H1 (cell line): Measurements from ENCODE around the gene MRPL33. TPM values are rescaled to one million over a fixed set of nuclear protein-coding genes. Genes with fewer than 3 reads are reported as not detected.

ENCODE experiments used
- CTCF ChIA-PET: fragments of 300-600 bp; sonication (Branson Sonifier 250); formaldehyde crosslinking; loops from one replicate; lab custom pipeline; 2021; ENCODE audit not compliant: partially characterized antibody; lab: Charles Lee
- POLR2A ChIA-PET: fragments of 300-600 bp; sonication (Branson Sonifier 250); formaldehyde crosslinking; loops from one replicate; lab custom pipeline; 2021; ENCODE audit warnings: inconsistent platforms; ENCODE audit not compliant: partially characterized antibody; lab: Charles Lee
- DNase-seq, 2 experiments: peaks; one replicate each; pipeline versions ENCODE4 v3.0.0 to v3.0.0-alpha.2; 2010 to 2022; ENCODE audit warnings: low spot score in 2 of 2, low read depth in 1 of 2, mixed read lengths in 1 of 2
- FAIRE-seq: peaks from 2 replicates; lab custom pipeline; 2011; peaks lifted over from hg19 to GRCh38; lab: Jason Lieb, UNC
- H2AFZ ChIP-seq: 2 replicates; pipeline ENCODE4 v1.8.1; 2012; ENCODE audit warnings: low read length, inconsistent platforms
- H2AK5ac ChIP-seq: 2 replicates; pipeline ENCODE4 v1.6.1; 2013; ENCODE audit warnings: low read depth, low read length
- H2BK120ac ChIP-seq: replicated peaks from 2 replicates; pipeline ENCODE3; 2013; ENCODE audit warnings: low read depth, low read length, inconsistent platforms
- H2BK12ac ChIP-seq: 2 replicates; pipeline ENCODE4 v1.6.1; 2013; ENCODE audit warnings: low read depth, low read length
- H2BK15ac ChIP-seq: 2 replicates; pipeline ENCODE4 v1.6.1; 2013; ENCODE audit warnings: low read length
- H2BK20ac ChIP-seq: 2 replicates; pipeline ENCODE4 v1.6.1; 2013; ENCODE audit warnings: low read length
- H2BK5ac ChIP-seq: 2 replicates; pipeline ENCODE4 v1.6.1; 2013; ENCODE audit warnings: low read depth, low read length
- H3K14ac ChIP-seq: 2 replicates; pipeline ENCODE4 v1.6.1; 2013; ENCODE audit warnings: inconsistent platforms; ENCODE audit not compliant: insufficient read length
- H3K18ac ChIP-seq: 2 replicates; pipeline ENCODE4 v1.6.1; 2013; ENCODE audit warnings: low read length; ENCODE audit errors: extremely low read depth
- H3K23ac ChIP-seq: 2 replicates; pipeline ENCODE4 v1.6.1; 2013; ENCODE audit warnings: inconsistent platforms; ENCODE audit not compliant: insufficient read length
- H3K23me2 ChIP-seq: 2 replicates; pipeline ENCODE4 v1.6.1; 2013; ENCODE audit warnings: low read depth, low read length
- H3K27ac ChIP-seq: 2 replicates; pipeline ENCODE4 v1.6.1; 2011; ENCODE audit warnings: low read depth, low read length, inconsistent platforms
- H3K27me3 ChIP-seq, 4 experiments: replicated peaks in 1 of 4; 1 replicate in 1 of 4; 2 replicates in 3 of 4; pipeline versions ENCODE4 v1.6.1 to v1.8.1; 2011 to 2013; ENCODE audit warnings: low read length in 3 of 4, mild to moderate bottlenecking in 3 of 4, inconsistent platforms in 2 of 4, mixed read lengths in 2 of 4, moderate library complexity in 1 of 4; ENCODE audit not compliant: control insufficient read depth in 3 of 4, insufficient read depth in 3 of 4; ENCODE audit errors: extremely low read depth in 1 of 4
- H3K36me3 ChIP-seq, 4 experiments: 2 replicates each; pipeline versions ENCODE4 v1.6.1 to v1.8.1; 2011 to 2013; ENCODE audit warnings: mild to moderate bottlenecking in 4 of 4, low read length in 3 of 4, moderate library complexity in 2 of 4, control low read depth in 1 of 4, inconsistent platforms in 1 of 4; ENCODE audit not compliant: insufficient read depth in 4 of 4, control insufficient read depth in 2 of 4
- H3K4ac ChIP-seq: replicated peaks from 2 replicates; pipeline ENCODE3; 2013; ENCODE audit warnings: low read length, low read depth, mixed read lengths, inconsistent platforms; ENCODE audit not compliant: insufficient read length
- H3K4me1 ChIP-seq, 4 experiments: replicated peaks in 1 of 4; 1 replicate in 1 of 4; 2 replicates in 3 of 4; pipeline versions ENCODE4 v1.6.1 to v1.8.1; 2011 to 2013; ENCODE audit warnings: low read length in 3 of 4, inconsistent platforms in 2 of 4, mixed read lengths in 1 of 4; ENCODE audit not compliant: insufficient read depth in 4 of 4, control insufficient read depth in 3 of 4
- H3K4me2 ChIP-seq, 2 experiments: 2 replicates each; pipeline versions ENCODE4 v1.6.1 to v1.8.1; 2011 to 2013; ENCODE audit warnings: low read depth in 2 of 2, low read length in 2 of 2, control low read depth in 1 of 2, inconsistent platforms in 1 of 2, mild to moderate bottlenecking in 1 of 2; ENCODE audit not compliant: insufficient read depth in 1 of 2
- H3K4me3 ChIP-seq, 4 experiments: fragments of 200-600, 300-600 bp in 1 of 4; sonication (generic), shearing (Covaris generic), sonication (Bioruptor Twin) in 1 of 4; 2 replicates each; pipeline versions ENCODE4 v1.5.1 to v1.8.1; 2011 to 2016; ENCODE audit warnings: low read length in 4 of 4, low read depth in 3 of 4, control low read depth in 2 of 4, inconsistent platforms in 2 of 4, mild to moderate bottlenecking in 2 of 4, mixed read lengths in 1 of 4, moderate library complexity in 1 of 4; ENCODE audit not compliant: insufficient read depth in 2 of 4; ENCODE audit errors: extremely low read depth in 1 of 4
- H3K56ac ChIP-seq: replicated peaks from 2 replicates; pipeline ENCODE3; 2013; ENCODE audit warnings: low read depth, mild to moderate bottlenecking, mixed read lengths, low read length, inconsistent platforms; ENCODE audit not compliant: insufficient read length
- H3K79me1 ChIP-seq: 2 replicates; pipeline ENCODE4 v1.6.1; 2013; ENCODE audit warnings: low read depth, low read length, control low read depth
- H3K79me2 ChIP-seq, 2 experiments: 2 replicates each; pipeline versions ENCODE4 v1.6.1 to v1.8.1; 2012 to 2013; ENCODE audit warnings: low read length in 2 of 2, mild to moderate bottlenecking in 2 of 2, inconsistent platforms in 1 of 2; ENCODE audit not compliant: insufficient read depth in 2 of 2, control insufficient read depth in 1 of 2
- H3K9ac ChIP-seq, 4 experiments: replicated peaks in 1 of 4; 1 replicate in 1 of 4; 2 replicates in 3 of 4; pipeline versions ENCODE4 v1.6.1 to v1.8.1; 2011 to 2013; ENCODE audit warnings: low read depth in 3 of 4, low read length in 3 of 4, control low read depth in 2 of 4, mild to moderate bottlenecking in 2 of 4, moderate library complexity in 2 of 4, inconsistent platforms in 1 of 4; ENCODE audit errors: extremely low read depth in 1 of 4
- H3K9me3 ChIP-seq, 2 experiments: 2 replicates each; pipeline versions ENCODE4 v1.6.1 to v1.8.1; 2012 to 2013; ENCODE audit warnings: mild to moderate bottlenecking in 2 of 2, moderate library complexity in 2 of 2, control low read depth in 1 of 2, inconsistent platforms in 1 of 2, low read depth in 1 of 2, low read length in 1 of 2, mixed read lengths in 1 of 2; ENCODE audit not compliant: insufficient read depth in 2 of 2
- H4K20me1 ChIP-seq, 2 experiments: replicated peaks in 1 of 2; 2 replicates each; pipeline versions ENCODE3 to v1.8.1; 2011 to 2013; ENCODE audit warnings: inconsistent platforms in 2 of 2, low read length in 2 of 2, mild to moderate bottlenecking in 1 of 2; ENCODE audit not compliant: insufficient read depth in 2 of 2, control insufficient read depth in 1 of 2
- H4K5ac ChIP-seq: 2 replicates; pipeline ENCODE4 v1.6.1; 2013; ENCODE audit warnings: low read length, low read depth, mixed read lengths, inconsistent platforms; ENCODE audit not compliant: insufficient read length
- H4K8ac ChIP-seq: 2 replicates; pipeline ENCODE4 v1.8.0; 2013; ENCODE audit warnings: mild to moderate bottlenecking, moderate library complexity, low read length, inconsistent platforms; ENCODE audit not compliant: insufficient read depth; ENCODE audit errors: extremely low read depth
- H4K91ac ChIP-seq: replicated peaks from 2 replicates; pipeline ENCODE3; 2013; ENCODE audit warnings: low read length, mixed read lengths, inconsistent platforms; ENCODE audit not compliant: insufficient read length
- ATF2 ChIP-seq: IDR thresholded peaks from 2 replicates; pipeline ENCODE4 v1.6.1; 2012; ENCODE audit warnings: low read length, inconsistent platforms
- CREB1 ChIP-seq: IDR thresholded peaks from 2 replicates; pipeline ENCODE4 v1.6.1; 2012; ENCODE audit warnings: inconsistent platforms
- CTCF ChIP-seq, 3 experiments: IDR thresholded peaks; 1 replicate in 2 of 3; 2 replicates in 1 of 3; pipeline versions ENCODE4 v1.5.1 to v1.6.1; 2011; ENCODE audit warnings: low read length in 3 of 3, mild to moderate bottlenecking in 3 of 3, inconsistent platforms in 2 of 3, low read depth in 1 of 3, moderate library complexity in 1 of 3; ENCODE audit not compliant: insufficient read depth in 1 of 3; ENCODE audit errors: control extremely low read depth in 1 of 3
- JUND ChIP-seq: IDR thresholded peaks from 2 replicates; pipeline ENCODE4 v1.6.1; 2011; ENCODE audit warnings: mild to moderate bottlenecking, improper control_type of control experiment, low read length
- POLR2AphosphoS5 ChIP-seq: IDR thresholded peaks from 2 replicates; pipeline ENCODE4 v1.6.1; 2011; ENCODE audit warnings: low read depth, low read length
- RAD21 ChIP-seq, 2 experiments: IDR thresholded peaks in 1 of 2; conservative IDR thresholded peaks in 1 of 2; 2 replicates each; pipeline ENCODE4 v1.6.1; 2011; ENCODE audit warnings: low read depth in 2 of 2, low read length in 2 of 2, improper control_type of control experiment in 1 of 2, inconsistent platforms in 1 of 2, mild to moderate bottlenecking in 1 of 2, moderate library complexity in 1 of 2
- SIN3A ChIP-seq, 2 experiments: IDR thresholded peaks in 1 of 2; conservative IDR thresholded peaks in 1 of 2; 2 replicates each; pipeline ENCODE4 v1.6.1; 2011 to 2012; ENCODE audit warnings: low read length in 2 of 2, improper control_type of control experiment in 1 of 2, low read depth in 1 of 2, mild to moderate bottlenecking in 1 of 2
- TBP ChIP-seq: IDR thresholded peaks from 2 replicates; pipeline ENCODE4 v1.6.1; 2011; ENCODE audit warnings: low read depth, low read length, improper control_type of control experiment
- WGBS, 2 experiments: shearing (Covaris generic) in 1 of 2; methylation state at CpG; one replicate each; pipeline versions ENCODE4 v1.1.6 to v1.1.7; 2013 to 2015; ENCODE audit warnings: low lambda C conversion rate in 2 of 2, mixed read lengths in 2 of 2, inconsistent platforms in 1 of 2, low coverage in 1 of 2, missing lambda C conversion rate in 1 of 2; ENCODE audit not compliant: insufficient replicate concordance in 2 of 2, insufficient coverage in 1 of 2, insufficient read length in 1 of 2; ENCODE audit errors: extremely low coverage in 1 of 2, missing lambda C conversion rate in 1 of 2; 5-methylcytosine and 5-hydroxymethylcytosine counted together
- polyA plus RNA-seq, 7 experiments: library from polyadenylated mRNA; depleted of rRNA in 3 of 7; stranded (reverse) in 5 of 7; unstranded in 2 of 7; fragments of >200 nt in 5 of 7; fragments of 200-250 nt in 2 of 7; gene quantifications; 1 replicate in 5 of 7; 2 replicates in 1 of 7; 4 replicates in 1 of 7; pipeline versions ENCODE4 v1.2.1 to v1.2.3, GENCODE V29; 2011 to 2013; ENCODE audit warnings: missing spikeins in 2 of 7, mixed read lengths in 2 of 7
- total RNA-seq: library from RNA; stranded (reverse); fragmentation: NEBNext Ultra II Directional; extraction: Animal tissue kit (Norgen Biotek cat#: 25700); gene quantifications from 2 replicates; pipeline ENCODE4 v1.2.1, GENCODE V29; 2021

MRPL33 gene
- total and polyA plus RNA-seq, 2 of the 8 experiments (the other 6 are each of a cell fraction or from before 2014, with no cell fraction given): 24.3 to 62.9 TPM

- no peak overlapping the region for H4K8ac ChIP-seq
- no peaks in the 10 kb centered on the region for H3K79me2 ChIP-seq
- no peak overlapping the region for H2BK120ac ChIP-seq
- H3K4me3 ChIP-seq: peak overlapping the region in 1 of 4 experiments; percentile 64; a peak in 1 of 8 replicates
- H3K9me3 ChIP-seq: peaks cover 0 to 2% of the 10 kb centered on the region in 2 experiments; a peak in 1 of 4 replicates
- H3K9ac ChIP-seq: no peak overlapping the region
- H4K20me1 ChIP-seq: no peaks in the 10 kb centered on the region
- ChIA-PET POLR2A (interaction anchor here (0.6 to 5.0 kb wide), 9 partner anchors 11 to 738 kb away, joined by 3 to 63 read pairs (median 4); no protein-coding TSS in a partner anchor), CTCF (interaction anchor here (0.6 to 5.7 kb wide), 22 partner anchors 11 to 739 kb away, joined by 3 to 36 read pairs (median 4); no protein-coding TSS in a partner anchor)
- peak; percentile 45 for FAIRE-seq
- H3K23me2 ChIP-seq: no peaks in the 10 kb centered on the region; the same call in 1 of the 2 replicates
- no peaks in the 10 kb centered on the region for H3K27me3 ChIP-seq
- no peak overlapping the region for H3K23ac ChIP-seq
- H4K91ac ChIP-seq: no peak overlapping the region
- no peak overlapping the region for H3K14ac ChIP-seq
- H2BK12ac ChIP-seq: no peak overlapping the region
- H3K4me1 ChIP-seq: peaks cover 3 to 13% (median 8%) of the 10 kb centered on the region in 4 experiments; a peak in 6 of 7 replicates
- no peaks in the 10 kb centered on the region for H3K79me1 ChIP-seq
- no peak overlapping the region for H2AFZ ChIP-seq
- 17% methylated on average over 4 of the region's 4 CpGs; no CpG with 5 or more reads in 1 of the 2 experiments for WGBS, 2 experiments
- no peak overlapping the region for H2BK15ac ChIP-seq
- no peak overlapping the region for H3K27ac ChIP-seq
- no peak overlapping the region for H3K56ac ChIP-seq
- H3K4ac ChIP-seq: no peak overlapping the region
- DNase-seq: peak; percentile 72 to 92
- no peak overlapping the region for H4K5ac ChIP-seq
- H3K36me3 ChIP-seq: no peaks in the 10 kb centered on the region
- H3K18ac ChIP-seq: no peak overlapping the region
- no peak overlapping the region for H2BK20ac ChIP-seq
- H2BK5ac ChIP-seq: no peak overlapping the region
- H3K4me2 ChIP-seq: no peak overlapping the region
- H2AK5ac ChIP-seq: no peak overlapping the region
- TF ChIP-seq TBP (no peak), CTCF (IDR thresholded peaks at IDR 0.05; ENCODE audit: control extremely low read depth in 1 of 3, insufficient read depth in 1 of 3, low read depth in 1 of 3, low read length in 3 of 3) (peak; percentile 96 to 99 (median 99)), CREB1 (peak; percentile 31; the same call in 1 of the 2 replicates), ATF2 (no peak), SIN3A (conservative IDR thresholded peaks at IDR 0.05 in 1 of 2, IDR thresholded peaks at IDR 0.05 in 1 of 2; ENCODE audit: low read depth in 1 of 2, low read length in 2 of 2) (peak in 1 of 2 experiments; percentile 40; a peak in 1 of 4 replicates), JUND (0 out of 2 replicates have a peak, but pooled peaks have one; percentile 9), RAD21 (IDR thresholded peaks at IDR 0.05 in 1 of 2, conservative IDR thresholded peaks at IDR 0.05 in 1 of 2; ENCODE audit: low read depth in 2 of 2, low read length in 2 of 2) (peak; percentile 96 to 98), POLR2AphosphoS5 (0 out of 2 replicates have a peak, but pooled peaks have one; percentile 28)
Observed at GRCh38 chr2:27754138-27754588, 17.4 kb upstream of the MRPL33 start.
